NCI-H1930 (cell line): Measurements from ENCODE around the gene SLC1A5.

Source experiments
- DNase-seq, 2 experiments: peaks; one replicate each; lab custom pipeline; 2025; lab: John Stamatoyannopoulos, UW

Gene SLC1A5

DNA sequence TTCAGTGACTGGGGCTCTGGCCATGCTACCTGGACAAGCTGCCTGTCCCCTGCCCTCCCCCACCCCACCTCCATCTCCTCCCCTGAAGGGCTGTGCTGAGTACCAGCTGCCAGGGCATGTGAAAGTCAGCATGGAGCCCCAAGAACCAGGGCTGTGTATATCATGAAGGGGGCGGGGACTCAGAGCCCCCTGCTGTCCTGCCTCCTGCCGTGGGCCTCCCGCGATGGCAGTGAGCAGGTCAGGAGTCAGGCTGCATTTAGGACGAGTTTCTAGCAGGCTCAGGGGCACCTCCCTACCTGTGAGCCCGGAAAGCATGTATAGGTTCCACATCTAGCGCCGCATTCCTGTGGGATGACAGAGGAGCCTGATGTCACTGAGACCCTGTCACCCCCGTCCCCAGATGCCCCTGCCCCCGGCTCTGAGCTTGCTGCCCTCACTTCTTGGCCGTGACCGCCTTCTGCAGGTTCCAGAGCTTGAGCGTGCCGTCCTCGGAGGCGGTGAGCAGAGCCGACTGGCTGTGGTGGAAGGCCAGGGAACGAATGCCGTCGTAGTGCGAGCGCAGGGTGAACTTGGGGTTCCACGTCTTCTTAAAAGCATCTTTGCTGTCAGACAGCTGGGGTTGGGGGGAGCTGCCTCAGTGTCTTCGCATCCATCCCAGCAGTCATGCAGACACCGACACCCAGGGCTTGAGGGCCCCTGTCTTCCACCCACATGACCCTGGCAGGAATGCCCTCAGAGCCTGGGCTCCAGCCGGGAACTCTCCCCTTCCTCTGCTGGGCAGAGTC, 63.2 kb downstream of the SLC1A5 start:
- DNase-seq = no peak
